Neutrophil (primary cell): ENCODE measurements around the gene CLIP4.

ENCODE experiments used
- H3K27ac ChIP-seq: fragments of 200-600 bp; sonication (generic); 2 replicates; pipeline ENCODE4 v1.5.1; 2016; ENCODE audit warnings: mild to moderate bottlenecking, moderate library complexity
- H3K27me3 ChIP-seq: fragments of 200-600 bp; sonication (generic); 2 replicates; pipeline ENCODE4 v1.6.0; 2016; ENCODE audit warnings: mild to moderate bottlenecking
- H3K36me3 ChIP-seq: fragments of 200-600 bp; sonication (generic); 2 replicates; pipeline ENCODE4 v1.5.1; 2017
- H3K4me1 ChIP-seq, 2 experiments: fragments of 200-600 bp in 1 of 2; sonication (generic) in 1 of 2; 1 replicate in 1 of 2; 2 replicates in 1 of 2; pipeline versions ENCODE4 v1.5.1 to v1.6.1; 2013 to 2016; ENCODE audit warnings: low read depth in 1 of 2, low read length in 1 of 2, mild to moderate bottlenecking in 1 of 2, moderate library complexity in 1 of 2; ENCODE audit not compliant: control insufficient read depth in 1 of 2, insufficient read depth in 1 of 2
- H3K4me3 ChIP-seq, 2 experiments: fragments of 200-600 bp in 1 of 2; sonication (generic) in 1 of 2; 1 replicate in 1 of 2; 2 replicates in 1 of 2; pipeline ENCODE4 v1.5.1; 2013 to 2016; ENCODE audit warnings: low read depth in 1 of 2, low read length in 1 of 2, mild to moderate bottlenecking in 1 of 2, moderate library complexity in 1 of 2
- H3K9me3 ChIP-seq: fragments of 200-600 bp; sonication (generic); 2 replicates; pipeline ENCODE4 v1.5.1; 2016
- TF ChIP-seq, protein P1 (sequence below): fragments of 200-600 bp; sonication (generic); IDR thresholded peaks from 2 replicates; pipeline ENCODE4 v1.5.1; 2016; ENCODE audit warnings: antibody characterized with exemption

Gene CLIP4

DNA sequence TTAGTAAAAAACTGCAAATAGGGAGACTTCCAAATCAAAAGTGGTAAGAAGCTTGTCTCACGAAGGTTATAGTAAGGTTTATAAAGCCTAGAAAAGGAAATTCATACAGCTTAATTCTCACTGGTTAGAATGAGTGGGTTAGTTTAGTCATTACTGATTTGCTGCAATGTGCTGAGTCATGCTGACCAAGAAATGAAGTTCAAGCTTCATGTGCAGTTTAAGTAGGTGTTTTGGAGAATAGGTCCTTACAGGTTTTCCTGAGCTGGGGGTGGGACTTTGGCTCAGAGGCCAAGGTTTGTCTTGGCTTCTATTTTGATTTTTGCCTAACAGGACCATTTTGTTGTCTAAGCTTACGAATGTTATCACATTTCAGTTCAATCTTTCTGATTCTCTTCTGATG is 15.1 kb downstream of the CLIP4 start:
- TF ChIP-seq, protein P1, sequence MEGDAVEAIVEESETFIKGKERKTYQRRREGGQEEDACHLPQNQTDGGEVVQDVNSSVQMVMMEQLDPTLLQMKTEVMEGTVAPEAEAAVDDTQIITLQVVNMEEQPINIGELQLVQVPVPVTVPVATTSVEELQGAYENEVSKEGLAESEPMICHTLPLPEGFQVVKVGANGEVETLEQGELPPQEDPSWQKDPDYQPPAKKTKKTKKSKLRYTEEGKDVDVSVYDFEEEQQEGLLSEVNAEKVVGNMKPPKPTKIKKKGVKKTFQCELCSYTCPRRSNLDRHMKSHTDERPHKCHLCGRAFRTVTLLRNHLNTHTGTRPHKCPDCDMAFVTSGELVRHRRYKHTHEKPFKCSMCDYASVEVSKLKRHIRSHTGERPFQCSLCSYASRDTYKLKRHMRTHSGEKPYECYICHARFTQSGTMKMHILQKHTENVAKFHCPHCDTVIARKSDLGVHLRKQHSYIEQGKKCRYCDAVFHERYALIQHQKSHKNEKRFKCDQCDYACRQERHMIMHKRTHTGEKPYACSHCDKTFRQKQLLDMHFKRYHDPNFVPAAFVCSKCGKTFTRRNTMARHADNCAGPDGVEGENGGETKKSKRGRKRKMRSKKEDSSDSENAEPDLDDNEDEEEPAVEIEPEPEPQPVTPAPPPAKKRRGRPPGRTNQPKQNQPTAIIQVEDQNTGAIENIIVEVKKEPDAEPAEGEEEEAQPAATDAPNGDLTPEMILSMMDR: no peak
- H3K4me1 ChIP-seq: no peaks in the 10 kb centered on the region
- H3K4me3 ChIP-seq: no peak overlapping the region
- no peaks in the 10 kb centered on the region for H3K36me3 ChIP-seq
- no peaks in the 10 kb centered on the region for H3K9me3 ChIP-seq
- H3K27ac ChIP-seq: no peak overlapping the region
- no peaks in the 10 kb centered on the region for H3K27me3 ChIP-seq

DNA sequence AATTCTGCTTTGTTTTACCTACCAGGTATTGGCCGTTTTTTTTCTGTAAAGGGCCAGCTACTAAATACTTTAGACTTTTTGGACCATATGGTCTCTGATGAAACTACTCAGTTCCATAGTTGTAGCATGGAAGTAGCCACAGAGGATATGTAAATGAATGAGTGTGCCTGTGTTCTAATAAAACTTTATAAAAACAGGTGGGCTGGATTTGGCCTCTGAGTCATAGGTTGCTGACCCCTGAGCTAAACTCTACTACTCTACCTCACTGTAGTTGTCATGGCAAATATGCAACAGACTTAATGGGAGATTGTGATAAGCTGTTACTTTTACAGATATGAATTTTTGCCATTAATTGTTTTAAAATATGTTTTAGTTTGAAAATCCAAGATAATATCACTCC is 19.7 kb downstream of the CLIP4 start:
- TF ChIP-seq, protein P1: no peak
- Histone ChIP-seq H3K4me1 (no peaks in the 10 kb centered on the region), H3K9me3 (no peaks in the 10 kb centered on the region), H3K27ac (no peak overlapping the region), H3K36me3 (no peaks in the 10 kb centered on the region), H3K27me3 (no peaks in the 10 kb centered on the region), H3K4me3 (no peak overlapping the region)

DNA sequence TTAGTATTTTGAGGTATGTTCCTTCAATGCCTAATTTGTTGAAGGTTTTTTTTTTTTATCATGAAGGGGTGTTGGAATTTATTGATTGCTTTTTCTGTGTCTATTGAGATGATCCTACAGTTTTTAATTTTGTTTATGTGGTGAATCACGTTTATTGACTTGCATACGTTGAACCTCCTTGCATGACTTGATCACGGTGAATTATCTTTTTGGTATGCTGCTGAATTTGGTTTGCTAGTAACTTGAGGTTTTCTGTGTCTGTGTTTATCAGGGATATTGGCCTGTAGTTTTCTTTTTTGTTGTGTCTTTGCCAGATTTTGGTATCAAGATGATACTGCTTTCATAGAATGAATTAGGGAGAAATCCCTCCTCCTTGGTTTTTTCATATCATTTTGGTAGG is 23.9 kb downstream of the CLIP4 start:
- Histone ChIP-seq H3K27me3 (no peaks in the 10 kb centered on the region), H3K9me3 (no peaks in the 10 kb centered on the region), H3K4me3 (no peak overlapping the region), H3K36me3 (no peaks in the 10 kb centered on the region), H3K27ac (no peak overlapping the region), H3K4me1 (no peaks in the 10 kb centered on the region)
- TF ChIP-seq, protein P1: no peak

DNA sequence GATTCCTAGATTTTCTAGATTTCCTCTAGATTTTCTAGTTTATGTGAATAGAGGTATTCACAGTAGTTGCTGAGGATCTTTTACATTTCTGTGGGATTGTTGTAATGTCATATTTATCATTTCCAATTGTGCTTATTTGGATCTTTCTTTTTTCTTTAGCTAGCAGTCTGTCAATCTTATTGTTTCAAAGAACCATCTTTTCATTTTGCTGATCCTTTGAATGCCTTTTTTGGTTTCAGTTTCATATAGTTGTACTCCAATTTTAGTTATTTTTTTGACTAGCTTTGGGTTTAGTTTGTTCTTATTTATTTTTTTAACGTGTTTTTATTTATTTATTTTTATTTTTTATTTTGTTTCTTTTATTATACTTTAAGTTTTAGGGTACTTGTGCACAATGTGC is 24.5 kb downstream of the CLIP4 start:
- TF ChIP-seq, protein P1: no peak

DNA sequence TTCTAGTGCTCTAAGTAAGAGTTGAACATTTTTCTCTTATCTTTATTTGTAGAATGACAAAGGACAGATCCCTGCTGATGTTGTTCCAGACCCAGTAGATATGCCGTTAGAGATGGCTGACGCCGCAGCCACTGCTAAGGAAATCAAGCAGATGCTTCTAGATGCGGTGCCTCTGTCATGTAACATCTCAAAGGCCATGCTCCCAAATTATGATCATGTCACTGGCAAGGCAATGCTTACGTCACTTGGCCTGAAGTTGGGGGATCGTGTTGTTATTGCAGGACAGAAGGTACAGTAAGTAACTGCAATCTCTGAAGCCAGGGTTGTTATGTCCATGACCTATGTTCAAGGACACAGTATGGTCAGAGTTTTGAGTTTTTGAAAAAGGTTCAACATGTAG is 28.4 kb downstream of the CLIP4 start:
- TF ChIP-seq, protein P1: no peak
- H3K9me3 ChIP-seq: no peaks in the 10 kb centered on the region
- no peaks in the 10 kb centered on the region for H3K36me3 ChIP-seq

More for the DNA sequence above, 24.5 kb downstream of the CLIP4 start:
- no peaks in the 10 kb centered on the region for H3K27me3 ChIP-seq
- H3K4me3 ChIP-seq: no peak overlapping the region
- no peak overlapping the region for H3K27ac ChIP-seq
- H3K4me1 ChIP-seq: no peaks in the 10 kb centered on the region
- no peaks in the 10 kb centered on the region for H3K36me3 ChIP-seq
- H3K9me3 ChIP-seq: no peaks in the 10 kb centered on the region

DNA sequence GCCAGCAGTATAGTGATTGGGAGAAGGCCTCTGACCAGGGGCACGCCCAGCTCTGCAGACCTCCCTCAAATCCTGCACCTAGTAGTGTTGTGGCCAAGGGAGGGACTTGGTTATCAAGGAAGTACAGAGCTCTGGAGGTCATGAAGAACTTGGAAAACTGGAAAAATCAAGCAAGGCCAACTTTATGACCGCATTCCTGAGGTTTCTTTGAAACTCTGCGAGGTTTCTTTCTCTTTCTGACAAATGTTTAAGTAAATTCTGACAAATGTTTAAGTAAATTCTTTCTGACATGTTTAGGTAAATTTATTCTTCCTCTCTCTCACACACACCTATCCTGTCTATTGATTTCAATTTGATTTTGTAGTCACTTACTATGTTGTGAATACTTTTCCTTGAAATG is 31.0 kb downstream of the CLIP4 start:
- Histone ChIP-seq H3K27ac (no peak overlapping the region), H3K36me3 (no peaks in the 10 kb centered on the region), H3K9me3 (no peaks in the 10 kb centered on the region), H3K4me3 (no peak overlapping the region), H3K4me1 (no peaks in the 10 kb centered on the region), H3K27me3 (no peaks in the 10 kb centered on the region)
- TF ChIP-seq, protein P1: no peak

More for the DNA sequence above, 28.4 kb downstream of the CLIP4 start:
- H3K4me3 ChIP-seq: no peak overlapping the region
- H3K27ac ChIP-seq: no peak overlapping the region
- no peaks in the 10 kb centered on the region for H3K27me3 ChIP-seq
- H3K4me1 ChIP-seq: no peaks in the 10 kb centered on the region
